GM23248 (cell line): Measurements from ENCODE around the gene BCL2L11. TPM values are rescaled to one million over a fixed set of nuclear protein-coding genes. Genes with fewer than 3 reads are reported as not detected.

Source experiments
- DNase-seq: peaks from one replicate; pipeline ENCODE4 v3.0.0-alpha.2; 2015
- H2AFZ ChIP-seq: fragments of 200-600 bp; sonication (generic); 2 replicates; pipeline ENCODE4 v1.6.1; 2016; ENCODE audit warnings: antibody characterized with exemption
- H3F3A ChIP-seq: fragments of 200-600 bp; sonication (generic); 2 replicates; pipeline ENCODE4 v1.6.1; 2016; ENCODE audit warnings: mild to moderate bottlenecking, antibody characterized with exemption, mixed run types; ENCODE audit not compliant: insufficient read depth
- H3K27ac ChIP-seq: fragments of 200-600 bp; sonication (generic); 2 replicates; pipeline ENCODE4 v1.5.1; 2016; ENCODE audit warnings: mild to moderate bottlenecking
- H3K27me3 ChIP-seq: fragments of 200-600 bp; sonication (generic); replicated peaks from 2 replicates; pipeline ENCODE4 v1.6.1; 2016; ENCODE audit warnings: mild to moderate bottlenecking; ENCODE audit not compliant: insufficient read depth
- H3K36me3 ChIP-seq: fragments of 200-600 bp; sonication (generic); 2 replicates; pipeline ENCODE4 v1.6.1; 2016; ENCODE audit warnings: low read depth, mild to moderate bottlenecking
- H3K4me1 ChIP-seq: fragments of 200-600 bp; sonication (generic); 2 replicates; pipeline ENCODE4 v1.6.1; 2016; ENCODE audit warnings: mild to moderate bottlenecking; ENCODE audit not compliant: insufficient read depth
- H3K4me2 ChIP-seq: fragments of 200-600 bp; sonication (generic); one replicate; pipeline ENCODE4 v1.6.1; 2016; ENCODE audit warnings: mild to moderate bottlenecking; ENCODE audit not compliant: unreplicated experiment
- H3K4me3 ChIP-seq: fragments of 200-600 bp; sonication (generic); 2 replicates; pipeline ENCODE4 v1.5.1; 2016; ENCODE audit warnings: mild to moderate bottlenecking
- H3K79me2 ChIP-seq: fragments of 200-600 bp; sonication (generic); 2 replicates; pipeline ENCODE4 v1.6.1; 2016; ENCODE audit warnings: mild to moderate bottlenecking; ENCODE audit not compliant: insufficient read depth
- H3K9ac ChIP-seq: fragments of 200-600 bp; sonication (generic); 2 replicates; pipeline ENCODE4 v1.6.1; 2016; ENCODE audit warnings: mild to moderate bottlenecking
- H3K9me2 ChIP-seq: fragments of 200-600 bp; sonication (generic); 2 replicates; pipeline ENCODE4 v1.6.1; 2016; ENCODE audit warnings: mixed run types, mild to moderate bottlenecking, moderate library complexity; ENCODE audit not compliant: insufficient read depth
- H3K9me3 ChIP-seq: fragments of 200-600 bp; sonication (generic); one replicate; pipeline ENCODE4 v1.6.1; 2017; ENCODE audit warnings: low read depth
- H4K20me1 ChIP-seq: fragments of 200-600 bp; sonication (generic); 2 replicates; pipeline ENCODE4 v1.6.0; 2016; ENCODE audit not compliant: insufficient read depth
- EZH2 ChIP-seq: fragments of 200-600 bp; sonication (generic); IDR thresholded peaks from 2 replicates; pipeline ENCODE4 v1.6.1; 2018; ENCODE audit warnings: antibody characterized with exemption, mild to moderate bottlenecking; ENCODE audit not compliant: insufficient read depth, poor library complexity, severe bottlenecking
- EZH2phosphoT487 ChIP-seq: fragments of 200-600 bp; sonication (generic); IDR thresholded peaks from 2 replicates; pipeline ENCODE4 v1.6.1; 2018; ENCODE audit warnings: antibody characterized with exemption, moderate library complexity, mild to moderate bottlenecking, low read depth; ENCODE audit not compliant: insufficient read depth
- WGBS, 2 experiments: methylation state at CpG; one replicate each; pipeline ENCODE4 v1.1.6; 2015 to 2017; ENCODE audit warnings: low lambda C conversion rate in 2 of 2, low coverage in 1 of 2; ENCODE audit errors: missing lambda C conversion rate in 2 of 2; 5-methylcytosine and 5-hydroxymethylcytosine counted together
- in situ Hi-C: fragments of 300-500 bp; cut with MboI; formaldehyde crosslinking; loops from 2 replicates; pipeline ENCODE4 v1.15.0; 2020
- polyA plus RNA-seq: library from polyadenylated mRNA; unstranded; fragments of >200 nt; fragmentation: Nextera tagmentation; extraction: Ambion mirVana; gene quantifications from 2 replicates; pipeline ENCODE4 v1.2.1, GENCODE V29; 2016
- total RNA-seq: library from RNA; depleted of rRNA; stranded (reverse); fragments of >200 nt; shearing (Covaris generic); gene quantifications from 2 replicates; pipeline ENCODE4 v1.2.3, GENCODE V29; 2014

Gene BCL2L11
- total and polyA plus RNA-seq, 2 experiments from 2014 or later, result 0.22 to 0.55 TPM

DNA sequence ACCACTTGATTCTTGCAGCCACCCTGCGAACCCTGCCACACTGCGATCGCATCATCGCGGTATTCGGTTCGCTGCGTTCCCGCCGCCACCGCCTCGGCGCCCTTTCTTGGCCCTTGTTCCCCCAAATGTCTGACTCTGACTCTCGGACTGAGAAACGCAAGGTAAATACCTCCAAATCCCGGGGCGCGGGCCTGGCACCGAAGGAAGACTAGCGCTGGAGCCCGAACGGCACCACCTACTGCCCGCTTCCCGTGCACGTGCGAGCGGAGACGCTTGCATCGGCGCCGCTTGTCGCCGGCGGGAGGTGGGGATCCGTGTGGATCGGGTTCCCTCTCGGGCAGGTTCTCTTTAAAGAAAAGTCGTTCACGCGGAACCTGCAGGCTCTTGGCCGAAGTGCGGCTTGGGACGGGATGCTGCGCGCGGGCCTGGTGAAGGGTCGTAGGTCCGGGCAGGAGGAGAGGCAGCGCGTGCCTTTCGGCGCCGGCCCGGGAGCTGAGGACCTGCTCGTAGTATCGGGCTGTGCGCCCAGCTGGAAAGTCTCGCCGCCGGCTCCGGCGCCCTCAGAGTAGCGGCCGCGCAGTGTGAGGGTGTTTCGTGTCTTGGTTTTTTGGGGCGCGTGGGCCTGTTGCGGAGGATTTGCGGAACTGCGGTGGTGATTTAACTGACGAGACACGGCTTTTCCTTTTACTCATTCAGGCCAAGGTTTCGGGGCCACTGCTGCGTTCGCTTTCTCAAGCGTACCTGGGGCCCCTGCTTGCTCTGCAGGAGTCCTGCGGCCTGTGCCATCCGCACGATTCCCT lies 514 bp downstream of the BCL2L11 start:
- H3K36me3 ChIP-seq, result no peaks in the 10 kb centered on the region
- H3K9ac ChIP-seq, result peak overlapping the region; percentile 65
- H3K27me3 ChIP-seq, result peaks cover 13% of the 10 kb centered on the region
- H3K4me1 ChIP-seq, result peaks cover 3% of the 10 kb centered on the region; the same call in 1 of the 2 replicates
- H3K4me2 ChIP-seq, result peak overlapping the region; percentile 97
- peak overlapping the region; percentile 94 for H2AFZ ChIP-seq
- 1 to 2% methylated on average over 79 to 80 of the region's 80 CpGs for WGBS, 2 experiments
- TF ChIP-seq EZH2, result no peak
- no peak for TF ChIP-seq EZH2phosphoT487
- in situ Hi-C loops, result loop anchor here (25.0 kb wide), 1 partner anchor 566 kb away; no protein-coding TSS in a partner anchor
- H3K9me3 ChIP-seq, result no peaks in the 10 kb centered on the region
- peak overlapping the region; percentile 77 for H3K4me3 ChIP-seq
- H3F3A ChIP-seq, result peaks cover 8% of the 10 kb centered on the region; the same call in 1 of the 2 replicates
- H4K20me1 ChIP-seq, result no peaks in the 10 kb centered on the region
- DNase-seq, result peak; percentile 65
- H3K27ac ChIP-seq, result no peak overlapping the region
- H3K79me2 ChIP-seq, result no peaks in the 10 kb centered on the region
- no peaks in the 10 kb centered on the region for H3K9me2 ChIP-seq

DNA sequence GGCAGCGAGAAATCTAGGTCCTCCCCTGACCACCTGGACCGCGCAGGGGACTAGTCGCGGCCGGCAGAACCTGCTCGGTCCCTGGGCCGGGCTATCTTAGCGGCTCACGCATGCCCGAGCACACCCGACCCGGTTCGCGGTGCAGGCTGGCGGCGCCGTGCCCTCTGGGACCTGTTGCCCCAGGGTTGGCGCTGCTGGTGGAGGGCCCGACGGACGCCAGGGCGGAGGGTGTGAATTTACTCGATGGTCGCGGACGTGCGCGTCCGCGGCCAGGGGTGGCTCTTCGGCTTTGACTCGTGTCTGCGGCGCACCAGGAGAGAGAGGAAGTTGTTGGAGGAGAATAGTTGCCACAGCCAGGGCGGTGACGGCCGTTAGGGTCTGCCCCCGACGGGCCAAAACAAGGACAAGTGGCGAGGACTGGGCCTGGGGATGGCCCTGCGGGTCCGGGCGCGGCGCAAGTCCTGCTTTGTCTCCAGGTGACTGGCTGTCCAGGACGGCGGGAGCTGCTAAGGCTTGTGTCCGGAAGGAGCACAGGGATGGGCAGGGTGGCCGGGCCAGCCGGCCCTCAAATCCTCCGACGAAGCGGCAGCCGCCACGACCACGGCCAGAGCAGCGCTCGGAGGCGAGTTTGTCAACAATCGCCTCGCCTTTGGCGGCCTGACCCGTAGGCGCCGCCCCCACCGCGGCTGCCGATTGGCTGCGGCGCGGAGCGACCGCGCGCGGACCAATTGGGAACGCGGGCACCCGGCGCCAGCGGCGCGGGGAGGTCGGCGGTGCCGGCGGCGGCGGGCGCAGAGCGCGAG lies 1.3 kb downstream of the BCL2L11 start:
- Histone ChIP-seq H3K4me1 (peaks cover 3% of the 10 kb centered on the region; the same call in 1 of the 2 replicates), H3K4me2 (peak overlapping the region; percentile 97), H3K27me3 (peaks cover 13% of the 10 kb centered on the region), H3K36me3 (no peaks in the 10 kb centered on the region), H3K27ac (no peak overlapping the region), H2AFZ (peak overlapping the region; percentile 94), H3K9me3 (no peaks in the 10 kb centered on the region), H3K4me3 (peak overlapping the region; percentile 77), H3F3A (peaks cover 8% of the 10 kb centered on the region; the same call in 1 of the 2 replicates), H3K79me2 (no peaks in the 10 kb centered on the region), H3K9me2 (no peaks in the 10 kb centered on the region), H4K20me1 (no peaks in the 10 kb centered on the region), H3K9ac (peak overlapping the region; percentile 65)
- TF ChIP-seq EZH2 (no peak), EZH2phosphoT487 (no peak)
- WGBS, 2 experiments, result 1 to 2% methylated on average over 65 to 93 of the region's 93 CpGs
- in situ Hi-C loops, result loop anchor here (25.0 kb wide), 1 partner anchor 565 kb away; no protein-coding TSS in a partner anchor
- peak; percentile 95 for DNase-seq

DNA sequence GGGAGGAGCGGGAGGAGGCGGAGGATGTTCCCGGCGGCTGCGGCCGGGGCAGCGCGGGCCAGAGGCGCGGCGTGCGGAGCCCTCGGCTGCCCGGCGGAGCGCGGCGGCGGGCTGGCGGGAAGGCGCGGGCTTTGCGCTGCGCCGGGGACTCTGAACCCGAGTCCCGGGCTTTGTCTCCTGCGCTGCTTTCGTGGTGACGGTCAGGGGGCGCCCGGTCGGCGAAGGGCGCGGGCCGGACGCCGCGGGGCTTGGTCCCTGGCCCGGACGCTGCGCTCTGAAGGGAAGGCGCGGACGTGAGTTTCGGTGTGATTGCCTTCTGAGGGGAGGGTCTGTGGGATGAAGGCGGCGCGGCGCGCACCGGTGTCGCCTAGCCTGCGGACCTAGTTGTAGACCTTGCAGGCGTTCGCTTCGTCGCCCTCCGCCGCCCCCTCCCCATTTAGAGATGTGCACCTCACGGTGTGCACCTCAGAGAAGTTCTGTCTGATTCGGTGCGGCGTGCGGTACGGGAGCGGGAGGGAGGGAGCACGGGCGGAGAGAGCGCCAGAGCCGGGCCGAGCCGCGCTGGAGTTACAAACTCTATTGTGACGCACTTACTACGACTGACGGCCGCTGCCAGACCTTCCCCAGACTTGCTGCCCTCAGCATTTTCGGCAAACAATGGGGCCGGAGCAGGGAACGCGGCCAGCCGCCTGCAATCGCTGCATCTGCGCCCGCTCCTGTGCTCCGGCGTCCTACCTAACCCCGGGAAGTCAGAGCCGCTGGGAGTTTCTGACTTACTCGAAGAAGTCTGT lies 2.1 kb downstream of the BCL2L11 start:
- Histone ChIP-seq H3K27ac (no peak overlapping the region), H3K4me3 (peak overlapping the region; percentile 77), H4K20me1 (no peaks in the 10 kb centered on the region), H3K79me2 (no peaks in the 10 kb centered on the region), H3F3A (peaks cover 8% of the 10 kb centered on the region; the same call in 1 of the 2 replicates), H3K27me3 (peaks cover 13% of the 10 kb centered on the region), H3K9ac (peak overlapping the region; percentile 76), H3K4me2 (peak overlapping the region; percentile 97), H2AFZ (peak overlapping the region; percentile 91), H3K9me3 (no peaks in the 10 kb centered on the region), H3K4me1 (no peaks in the 10 kb centered on the region), H3K36me3 (no peaks in the 10 kb centered on the region), H3K9me2 (no peaks in the 10 kb centered on the region)
- DNase-seq, result peak; percentile 92
- in situ Hi-C loops, result loop anchor here (25.0 kb wide), 1 partner anchor 564 kb away; no protein-coding TSS in a partner anchor
- WGBS, 2 experiments, result 1% methylated on average over 78 to 80 of the region's 92 CpGs
- TF ChIP-seq EZH2, result no peak
- TF ChIP-seq EZH2phosphoT487, result no peak

DNA sequence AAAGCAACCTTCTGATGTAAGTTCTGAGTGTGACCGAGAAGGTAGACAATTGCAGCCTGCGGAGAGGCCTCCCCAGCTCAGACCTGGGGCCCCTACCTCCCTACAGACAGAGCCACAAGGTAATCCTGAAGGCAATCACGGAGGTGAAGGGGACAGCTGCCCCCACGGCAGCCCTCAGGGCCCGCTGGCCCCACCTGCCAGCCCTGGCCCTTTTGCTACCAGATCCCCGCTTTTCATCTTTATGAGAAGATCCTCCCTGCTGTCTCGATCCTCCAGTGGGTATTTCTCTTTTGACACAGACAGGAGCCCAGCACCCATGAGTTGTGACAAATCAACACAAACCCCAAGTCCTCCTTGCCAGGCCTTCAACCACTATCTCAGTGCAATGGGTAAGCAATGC lies 3.0 kb downstream of the BCL2L11 start:
- 99 to 100% methylated on average over 7 of the region's 7 CpGs for WGBS, 2 experiments
- Histone ChIP-seq H3K9me3 (no peaks in the 10 kb centered on the region), H3K4me1 (no peaks in the 10 kb centered on the region), H3K4me2 (no peak overlapping the region), H3K79me2 (no peaks in the 10 kb centered on the region), H2AFZ (no peak overlapping the region), H3K9me2 (no peaks in the 10 kb centered on the region), H3K9ac (no peak overlapping the region), H3K27me3 (peaks cover 13% of the 10 kb centered on the region), H3K36me3 (no peaks in the 10 kb centered on the region), H3F3A (0 out of 2 replicates have a peak, but pooled peaks cover under 1% of the 10 kb centered on the region), H4K20me1 (no peaks in the 10 kb centered on the region), H3K27ac (no peak overlapping the region), H3K4me3 (no peak overlapping the region)
- in situ Hi-C loops, result loop anchor here (25.0 kb wide), 1 partner anchor 564 kb away; no protein-coding TSS in a partner anchor
- DNase-seq, result no peak
- TF ChIP-seq EZH2 (no peak), EZH2phosphoT487 (no peak)
